ENCODE data around the gene HDHD3.
"Not testable (repeated sequence)": the region's sequence is repeated elsewhere in the genome, so short reads cannot be mapped to it uniquely, and the experiment has no call there.

The HDHD3 gene

DNA sequence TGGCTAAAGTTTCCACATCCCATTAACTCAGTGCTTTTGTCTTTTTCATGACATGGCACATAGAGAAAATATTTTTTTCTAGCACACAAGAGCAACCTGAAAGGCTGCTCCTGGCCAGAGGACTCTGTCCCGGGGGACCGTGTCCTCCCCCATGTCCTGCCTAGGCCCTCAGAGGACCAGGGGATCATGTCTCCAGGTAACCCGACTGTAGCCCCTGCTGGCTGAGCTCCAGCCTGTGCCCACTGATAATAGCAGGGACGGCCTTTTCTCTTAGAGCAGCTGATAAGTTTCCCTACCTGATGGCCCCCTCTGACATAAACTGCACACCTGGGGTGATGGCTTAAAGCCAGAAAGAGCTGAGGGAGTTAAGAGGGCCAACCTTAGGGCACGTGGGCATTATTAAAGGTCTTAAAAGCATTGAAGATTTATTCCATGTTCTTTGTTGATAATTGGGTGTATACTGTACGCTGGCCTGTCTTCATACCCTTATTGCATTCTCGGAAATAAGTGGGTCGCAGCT lies 5.9 kb downstream of the HDHD3 start:
- Histone ChIP-seq H3K27ac (peak overlapping the region; percentile 92), H3K4me2 (ENCODE audit: low read length) (no peak overlapping the region), H3K79me2 (no peaks in the 10 kb centered on the region), H3K4me1 (peaks cover 42% of the 10 kb centered on the region), H3K27me3 (ENCODE audit: control insufficient read depth, insufficient read depth, low read length) (no peaks in the 10 kb centered on the region), H3K36me3 (ENCODE audit: control insufficient read depth, insufficient read depth, low read length) (no peaks in the 10 kb centered on the region), H3K9me3 (ENCODE audit: control insufficient read depth, low read length) (no peaks in the 10 kb centered on the region), H3K9ac (no peak overlapping the region), H3K4me3 (ENCODE audit: low read depth, low read length) (no peak overlapping the region), H2AFZ (no peak overlapping the region)
- TF ChIP-seq, protein P1, sequence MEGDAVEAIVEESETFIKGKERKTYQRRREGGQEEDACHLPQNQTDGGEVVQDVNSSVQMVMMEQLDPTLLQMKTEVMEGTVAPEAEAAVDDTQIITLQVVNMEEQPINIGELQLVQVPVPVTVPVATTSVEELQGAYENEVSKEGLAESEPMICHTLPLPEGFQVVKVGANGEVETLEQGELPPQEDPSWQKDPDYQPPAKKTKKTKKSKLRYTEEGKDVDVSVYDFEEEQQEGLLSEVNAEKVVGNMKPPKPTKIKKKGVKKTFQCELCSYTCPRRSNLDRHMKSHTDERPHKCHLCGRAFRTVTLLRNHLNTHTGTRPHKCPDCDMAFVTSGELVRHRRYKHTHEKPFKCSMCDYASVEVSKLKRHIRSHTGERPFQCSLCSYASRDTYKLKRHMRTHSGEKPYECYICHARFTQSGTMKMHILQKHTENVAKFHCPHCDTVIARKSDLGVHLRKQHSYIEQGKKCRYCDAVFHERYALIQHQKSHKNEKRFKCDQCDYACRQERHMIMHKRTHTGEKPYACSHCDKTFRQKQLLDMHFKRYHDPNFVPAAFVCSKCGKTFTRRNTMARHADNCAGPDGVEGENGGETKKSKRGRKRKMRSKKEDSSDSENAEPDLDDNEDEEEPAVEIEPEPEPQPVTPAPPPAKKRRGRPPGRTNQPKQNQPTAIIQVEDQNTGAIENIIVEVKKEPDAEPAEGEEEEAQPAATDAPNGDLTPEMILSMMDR (IDR thresholded peaks at IDR 0.05): no peak

DNA sequence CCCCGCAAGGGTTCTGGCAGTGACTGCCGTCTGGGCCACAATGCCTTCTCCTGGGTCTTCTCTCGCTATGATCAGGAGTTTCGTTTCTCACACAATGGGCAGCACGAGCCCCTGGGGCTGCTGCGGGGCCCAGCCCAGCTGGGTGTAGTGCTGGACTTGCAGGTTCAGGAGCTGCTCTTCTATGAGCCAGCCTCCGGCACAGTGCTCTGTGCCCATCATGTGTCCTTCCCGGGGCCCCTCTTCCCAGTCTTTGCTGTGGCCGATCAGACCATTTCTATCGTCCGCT lies 7.0 kb downstream of the HDHD3 start:
- Histone ChIP-seq H3K4me1 (peaks cover 47% of the 10 kb centered on the region), H3K4me3 (ENCODE audit: low read depth, low read length) (no peak overlapping the region), H3K9me3 (ENCODE audit: control insufficient read depth, low read length) (no peaks in the 10 kb centered on the region), H3K9ac (no peak overlapping the region), H3K4me2 (ENCODE audit: low read length) (peak overlapping the region; percentile 25), H3K27ac (peak overlapping the region; percentile 92), H3K36me3 (ENCODE audit: control insufficient read depth, insufficient read depth, low read length) (no peaks in the 10 kb centered on the region), H3K27me3 (ENCODE audit: control insufficient read depth, insufficient read depth, low read length) (no peaks in the 10 kb centered on the region), H3K79me2 (no peaks in the 10 kb centered on the region), H2AFZ (no peak overlapping the region)
- TF ChIP-seq, protein P1 (IDR thresholded peaks at IDR 0.05): no peak

DNA sequence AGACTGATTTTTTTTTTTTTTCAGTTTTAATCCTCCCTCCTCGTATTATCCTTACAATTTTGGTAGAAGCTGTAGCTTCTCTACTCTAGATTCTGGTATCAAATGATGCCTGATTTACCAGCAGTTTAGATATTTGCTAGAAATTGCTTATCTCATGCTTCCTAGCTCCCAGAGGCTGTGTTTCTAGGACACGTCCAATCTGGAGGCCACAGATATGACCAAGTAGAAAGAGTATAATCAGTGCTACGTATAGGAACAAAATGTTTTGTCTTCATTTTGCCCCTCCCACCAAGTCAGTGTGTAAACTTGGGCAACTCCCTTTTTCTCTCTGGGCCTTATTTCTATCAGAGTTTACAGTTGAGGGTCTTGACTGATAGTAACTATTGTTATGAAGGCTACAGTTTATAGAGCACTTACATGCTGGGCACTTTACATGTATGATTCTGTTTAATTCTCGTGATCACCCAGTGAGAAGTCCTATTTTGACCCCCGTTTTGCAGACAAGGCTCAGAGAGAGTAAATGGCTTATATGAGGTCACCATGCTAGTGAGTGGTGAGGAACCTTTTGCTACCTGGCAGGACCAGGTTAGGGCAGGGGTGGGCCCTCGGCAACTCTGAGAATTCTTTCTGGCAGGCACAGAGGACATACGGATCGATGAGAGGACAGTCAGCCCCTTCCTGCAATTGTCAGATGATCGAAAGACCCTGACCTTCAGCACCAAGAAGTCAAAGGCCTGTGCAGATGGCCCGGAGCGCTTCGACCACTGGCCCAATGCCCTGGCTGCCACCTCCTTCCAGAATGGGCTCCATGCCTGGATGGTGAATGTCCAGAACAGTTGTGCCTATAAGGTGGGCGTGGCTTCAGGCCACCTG lies 7.6 kb downstream of the HDHD3 start:
- Histone ChIP-seq H3K36me3 (ENCODE audit: control insufficient read depth, insufficient read depth, low read length) (no peaks in the 10 kb centered on the region), H2AFZ (no peak overlapping the region), H3K9me3 (ENCODE audit: control insufficient read depth, low read length) (no peaks in the 10 kb centered on the region), H3K4me1 (peaks cover 47% of the 10 kb centered on the region), H3K4me2 (ENCODE audit: low read length) (peak overlapping the region; percentile 25), H3K27me3 (ENCODE audit: control insufficient read depth, insufficient read depth, low read length) (no peaks in the 10 kb centered on the region), H3K4me3 (ENCODE audit: low read depth, low read length) (no peak overlapping the region), H3K27ac (peak overlapping the region; percentile 92), H3K79me2 (no peaks in the 10 kb centered on the region), H3K9ac (no peak overlapping the region)
- TF ChIP-seq, protein P1 (IDR thresholded peaks at IDR 0.05): no peak

GRCh38 chr9:113368348-113368981 lies 8.3 kb downstream of the HDHD3 start:
- peak overlapping the region; percentile 92 for H3K27ac ChIP-seq
- H3K9ac ChIP-seq: no peak overlapping the region
- TF ChIP-seq, protein P1 (IDR thresholded peaks at IDR 0.05): no peak
- no peaks in the 10 kb centered on the region for H3K27me3 ChIP-seq (ENCODE audit: control insufficient read depth, insufficient read depth, low read length)
- no peak overlapping the region for H2AFZ ChIP-seq
- H3K9me3 ChIP-seq (ENCODE audit: control insufficient read depth, low read length): no peaks in the 10 kb centered on the region
- H3K36me3 ChIP-seq (ENCODE audit: control insufficient read depth, insufficient read depth, low read length): no peaks in the 10 kb centered on the region
- peaks cover 47% of the 10 kb centered on the region for H3K4me1 ChIP-seq
- H3K4me2 ChIP-seq (ENCODE audit: low read length): no peak overlapping the region
- H3K4me3 ChIP-seq (ENCODE audit: low read depth, low read length): no peak overlapping the region
- H3K79me2 ChIP-seq: no peaks in the 10 kb centered on the region

GRCh38 chr9:113365652-113366051 lies 11.1 kb downstream of the HDHD3 start:
- Histone ChIP-seq H3K27ac (peak overlapping the region; percentile 53), H3K4me1 (peaks cover 45% of the 10 kb centered on the region)
- H3K79me2 ChIP-seq; H3K27me3 ChIP-seq (ENCODE audit: control insufficient read depth, insufficient read depth, low read length); H2AFZ ChIP-seq; H3K36me3 ChIP-seq (ENCODE audit: control insufficient read depth, insufficient read depth, low read length); H3K9me3 ChIP-seq (ENCODE audit: control insufficient read depth, low read length); H3K4me2 ChIP-seq (ENCODE audit: low read length); H3K4me3 ChIP-seq (ENCODE audit: low read depth, low read length); H3K9ac ChIP-seq: not testable (repeated sequence)
